Spleen (tissue), 11 donors: Measurements from ENCODE around the gene RWDD3. TPM values are rescaled to one million over a fixed set of nuclear protein-coding genes. Genes with fewer than 3 reads are reported as not detected.

Experiments
- DNase-seq: peaks from one replicate; pipeline ENCODE4 v3.0.0-alpha.2; 2020
- H3K27ac ChIP-seq, 8 donors: fragments of 200-600 bp; sonication (generic) in 7 of 8; 1 replicate in 4 of 8; 2 replicates in 4 of 8; pipeline versions ENCODE4 v1.5.0 to v1.8.0; 2016 to 2021; ENCODE audit warnings: inconsistent platforms in 4 of 8, mild to moderate bottlenecking in 4 of 8, moderate library complexity in 1 of 8
- H3K27me3 ChIP-seq, 7 donors: fragments of 200-600 bp; sonication (generic) in 6 of 7; replicated peaks in 1 of 7; 1 replicate in 4 of 7; 2 replicates in 3 of 7; pipeline versions ENCODE4 v1.5.0 to v1.8.0; 2016 to 2021; ENCODE audit warnings: inconsistent platforms in 3 of 7, mild to moderate bottlenecking in 1 of 7
- H3K36me3 ChIP-seq, 6 donors: fragments of 200-600 bp; sonication (generic) in 5 of 6; 1 replicate in 4 of 6; 2 replicates in 2 of 6; pipeline versions ENCODE4 v1.5.0 to v1.8.0; 2016 to 2021; ENCODE audit warnings: inconsistent platforms in 2 of 6
- H3K4me1 ChIP-seq, 6 donors: fragments of 200-600 bp; sonication (generic) in 5 of 6; 1 replicate in 3 of 6; 2 replicates in 3 of 6; pipeline versions ENCODE4 v1.5.0 to v1.8.0; 2016 to 2021; ENCODE audit warnings: inconsistent platforms in 3 of 6
- H3K4me3 ChIP-seq, 8 donors: fragments of 200-600 bp; sonication (generic) in 7 of 8; 1 replicate in 4 of 8; 2 replicates in 4 of 8; pipeline versions ENCODE4 v1.5.0 to v1.8.0; 2016 to 2021; ENCODE audit warnings: inconsistent platforms in 4 of 8, mild to moderate bottlenecking in 4 of 8, moderate library complexity in 2 of 8
- H3K9me3 ChIP-seq, 8 donors: fragments of 200-600 bp; sonication (generic) in 7 of 8; 1 replicate in 4 of 8; 2 replicates in 4 of 8; pipeline versions ENCODE4 v1.5.0 to v1.8.0; 2016 to 2021; ENCODE audit warnings: inconsistent platforms in 4 of 8
- POLR2A ChIP-seq, 3 donors: fragments of 450-650 bp; IDR thresholded peaks; one replicate each; pipeline ENCODE4 v1.5.1; 2017; ENCODE audit warnings: antibody characterized with exemption in 3 of 3, mild to moderate bottlenecking in 1 of 3
- POLR2AphosphoS5 ChIP-seq, 3 donors: sonication (generic); formaldehyde crosslinking; IDR thresholded peaks; one replicate each; pipeline ENCODE4 v1.5.1; 2017; ENCODE audit warnings: antibody characterized with exemption in 3 of 3
- WGBS, 5 donors: extraction: QIAGEN DNeasy Blood & Tissue Kit in 3 of 5; methylation state at CpG; one replicate each; pipeline versions ENCODE4 v1.1.5 to v1.1.7; 2013 to 2018; 5-methylcytosine and 5-hydroxymethylcytosine counted together
- intact Hi-C: fragments of 100-400 bp; cut with DNase I; formaldehyde crosslinking; loops from one replicate; pipeline ENCODE4 v1.15.0; 2023; ENCODE audit warnings: low total_unique reads
- polyA plus RNA-seq, 3 donors: library from polyadenylated mRNA; stranded (reverse); fragments of 200-250 nt; gene quantifications; one replicate each; pipeline ENCODE4 v1.2.1, GENCODE V29; 2013
- total RNA-seq, 7 donors: library from RNA; depleted of rRNA in 3 of 7; stranded (reverse); fragments of >200 nt in 3 of 7; fragmentation: NEBNext Ultra II Directional in 4 of 7; extraction: Animal tissue kit (Norgen Biotek cat#: 25700) in 4 of 7; gene quantifications; one replicate each; pipeline versions ENCODE4 v1.1.0 to v1.2.1, GENCODE V29; 2016 to 2021
- TF ChIP-seq, protein P1 (sequence below), 11 experiments: fragments of 200-600 bp in 7 of 11; fragments of 450-650 bp in 4 of 11; sonication (generic) in 4 of 11; IDR thresholded peaks in 8 of 11; conservative IDR thresholded peaks in 3 of 11; 1 replicate in 7 of 11; 2 replicates in 4 of 11; pipeline versions ENCODE4 v1.4.0 to v1.8.0; 2016 to 2021; ENCODE audit warnings: antibody characterized with exemption in 11 of 11, inconsistent platforms in 4 of 11, mild to moderate bottlenecking in 1 of 11
- donor health status: healthy with polysubstance abuse.
- donor health status: DM: no; HTN: no; CAD: no; lungs with moderate emphysema.
- donor health status: DM: no; HTN: no; CAD: no.
- donor health status: Bipolar disorder and iron deficiency.
- donor health status: healthy.
- donor health status: DM: no; HTN: no; CAD: no.
- donor health status: DM: yes; HTN: yes; CAD: no.

Gene RWDD3
- total and polyA plus RNA-seq, 10 donors: 13.8 to 41.2 (median 19.7) TPM

GRCh38 chr1:95216292-95216990 lies 17.6 kb upstream of the RWDD3 start:
- Histone ChIP-seq H3K36me3 (no peaks in the 10 kb centered on the region), H3K9me3 (peaks cover 0 to 8% (median 0%) of the 10 kb centered on the region in 8 donors), H3K4me3 (no peak overlapping the region), H3K27ac (no peak overlapping the region), H3K4me1 (no peaks in the 10 kb centered on the region), H3K27me3 (peaks cover 0 to 13% (median 0%) of the 10 kb centered on the region in 7 donors)
- TF ChIP-seq, protein P1, sequence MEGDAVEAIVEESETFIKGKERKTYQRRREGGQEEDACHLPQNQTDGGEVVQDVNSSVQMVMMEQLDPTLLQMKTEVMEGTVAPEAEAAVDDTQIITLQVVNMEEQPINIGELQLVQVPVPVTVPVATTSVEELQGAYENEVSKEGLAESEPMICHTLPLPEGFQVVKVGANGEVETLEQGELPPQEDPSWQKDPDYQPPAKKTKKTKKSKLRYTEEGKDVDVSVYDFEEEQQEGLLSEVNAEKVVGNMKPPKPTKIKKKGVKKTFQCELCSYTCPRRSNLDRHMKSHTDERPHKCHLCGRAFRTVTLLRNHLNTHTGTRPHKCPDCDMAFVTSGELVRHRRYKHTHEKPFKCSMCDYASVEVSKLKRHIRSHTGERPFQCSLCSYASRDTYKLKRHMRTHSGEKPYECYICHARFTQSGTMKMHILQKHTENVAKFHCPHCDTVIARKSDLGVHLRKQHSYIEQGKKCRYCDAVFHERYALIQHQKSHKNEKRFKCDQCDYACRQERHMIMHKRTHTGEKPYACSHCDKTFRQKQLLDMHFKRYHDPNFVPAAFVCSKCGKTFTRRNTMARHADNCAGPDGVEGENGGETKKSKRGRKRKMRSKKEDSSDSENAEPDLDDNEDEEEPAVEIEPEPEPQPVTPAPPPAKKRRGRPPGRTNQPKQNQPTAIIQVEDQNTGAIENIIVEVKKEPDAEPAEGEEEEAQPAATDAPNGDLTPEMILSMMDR (IDR thresholded peaks at IDR 0.05 in 8 of 11, conservative IDR thresholded peaks at IDR 0.05 in 3 of 11): no peak
- TF ChIP-seq POLR2AphosphoS5 (IDR thresholded peaks at IDR 0.05): peak in 1 of 3 donors; percentile 22
- no peak for TF ChIP-seq POLR2A (IDR thresholded peaks at IDR 0.05)
- intact Hi-C loops: no loop called here
- WGBS, 5 donors: 83 to 90% (median 89%) methylated on average over 9 to 14 of the region's 14 CpGs
- peak; percentile 67 for DNase-seq

GRCh38 chr1:95217371-95217770 lies 16.6 kb upstream of the RWDD3 start:
- Histone ChIP-seq H3K4me1 (no peaks in the 10 kb centered on the region), H3K27me3 (peaks cover 0 to 13% (median 0%) of the 10 kb centered on the region in 7 donors), H3K36me3 (no peaks in the 10 kb centered on the region), H3K27ac (no peak overlapping the region), H3K4me3 (no peak overlapping the region), H3K9me3 (peaks cover 0 to 5% (median 0%) of the 10 kb centered on the region in 8 donors)
- DNase-seq: no peak
- WGBS, 5 donors: 57 to 76% (median 61%) methylated on average over 1 of the region's 1 CpG
- no peak for TF ChIP-seq POLR2A (IDR thresholded peaks at IDR 0.05)
- TF ChIP-seq POLR2AphosphoS5 (IDR thresholded peaks at IDR 0.05): no peak
- TF ChIP-seq, protein P1 (IDR thresholded peaks at IDR 0.05 in 8 of 11, conservative IDR thresholded peaks at IDR 0.05 in 3 of 11): no peak
- intact Hi-C loops: no loop called here

GRCh38 chr1:95219407-95219806 lies 14.6 kb upstream of the RWDD3 start:
- TF ChIP-seq POLR2AphosphoS5 (IDR thresholded peaks at IDR 0.05): no peak
- TF ChIP-seq, protein P1 (IDR thresholded peaks at IDR 0.05 in 8 of 11, conservative IDR thresholded peaks at IDR 0.05 in 3 of 11): no peak
- no peak for TF ChIP-seq POLR2A (IDR thresholded peaks at IDR 0.05)
- 89 to 98% (median 92%) methylated on average over 4 of the region's 4 CpGs for WGBS, 5 donors
- H3K36me3 ChIP-seq: no peaks in the 10 kb centered on the region
- no peak for DNase-seq
- intact Hi-C loops: no loop called here
- H3K27ac ChIP-seq: no peak overlapping the region
- peaks cover 0 to 13% (median 0%) of the 10 kb centered on the region in 7 donors for H3K27me3 ChIP-seq
- no peaks in the 10 kb centered on the region for H3K4me1 ChIP-seq
- no peaks in the 10 kb centered on the region for H3K9me3 ChIP-seq
- no peak overlapping the region for H3K4me3 ChIP-seq

GRCh38 chr1:95221306-95221705 lies 12.7 kb upstream of the RWDD3 start:
- WGBS, 5 donors: 78 to 93% (median 85%) methylated on average over 6 of the region's 6 CpGs
- no peak overlapping the region for H3K4me3 ChIP-seq
- H3K9me3 ChIP-seq: no peaks in the 10 kb centered on the region
- peaks cover 0 to 9% (median 0%) of the 10 kb centered on the region in 7 donors for H3K27me3 ChIP-seq
- H3K27ac ChIP-seq: no peak overlapping the region
- TF ChIP-seq, protein P1 (IDR thresholded peaks at IDR 0.05 in 8 of 11, conservative IDR thresholded peaks at IDR 0.05 in 3 of 11): no peak
- no peak for TF ChIP-seq POLR2A (IDR thresholded peaks at IDR 0.05)
- TF ChIP-seq POLR2AphosphoS5 (IDR thresholded peaks at IDR 0.05): no peak
- H3K4me1 ChIP-seq: no peaks in the 10 kb centered on the region
- DNase-seq: no peak
- intact Hi-C loops: no loop called here
- H3K36me3 ChIP-seq: no peaks in the 10 kb centered on the region
